Left lobe of liver (tissue), 2 donors: ENCODE measurements around the gene CAPN12. TPM values are rescaled to one million over a fixed set of nuclear protein-coding genes. Genes with fewer than 3 reads are reported as not detected.

ENCODE experiments used
- ATAC-seq: fragments of 200-7000 bp; cut with Tn5 transposase; one replicate; pipeline ENCODE4 v1.9.1; 2020; ENCODE audit warnings: mild to moderate bottlenecking, moderate library complexity
- DNase-seq: peaks from one replicate; pipeline ENCODE4 v3.0.0-alpha.2; 2020; ENCODE audit warnings: low spot score
- total RNA-seq: library from RNA; stranded (reverse); gene quantifications from one replicate; pipeline ENCODE4 v1.2.1, GENCODE V29; 2021
- donor health status: DM: no; HTN: no; CAD: no; lungs with moderate emphysema.
- donor health status: DM: no; HTN: yes; CAD: no.

CAPN12 gene
- total RNA-seq, 1 donor from 2014 or later = 30.9 TPM

DNA sequence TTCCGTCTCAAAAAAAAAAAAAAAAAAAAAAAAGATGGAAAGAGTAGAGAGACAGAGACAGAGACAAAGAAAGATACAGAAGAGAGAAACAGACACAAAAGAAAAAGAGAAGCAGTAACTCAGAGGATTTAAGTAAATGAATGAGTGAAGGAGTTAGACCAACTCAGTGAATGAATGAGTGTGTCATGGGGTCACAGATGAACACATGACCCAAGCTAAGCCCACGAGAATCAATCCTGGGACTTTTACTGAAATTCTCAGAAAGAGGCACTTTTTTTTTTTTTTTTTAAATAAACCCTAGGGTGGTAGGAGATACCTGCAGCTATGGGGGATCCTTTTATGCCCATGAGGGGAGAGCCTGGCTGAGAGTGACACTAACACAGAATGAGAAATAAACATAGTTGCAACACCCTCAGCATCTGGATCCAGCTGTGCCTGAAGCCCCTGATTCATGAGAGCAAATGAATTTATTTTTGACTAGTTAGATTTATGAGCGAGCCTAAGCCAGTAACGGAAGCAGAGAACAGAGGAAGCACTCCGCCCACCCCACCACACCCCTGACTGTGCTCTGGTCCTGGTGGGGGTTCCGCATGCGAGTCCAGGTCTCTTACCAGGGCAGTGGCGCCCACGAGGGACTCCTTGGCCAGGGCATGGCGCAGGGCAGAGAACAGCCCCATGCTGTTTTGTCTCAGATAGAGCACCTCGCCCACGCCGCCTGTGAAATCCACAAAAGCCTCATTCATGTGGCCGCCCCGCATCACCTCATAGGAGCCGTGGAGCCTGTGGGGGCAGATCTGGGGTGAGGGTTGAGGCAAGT is 4.6 kb downstream of the CAPN12 start:
- DNase-seq = no peak
- ATAC-seq = no peak

GRCh38 chr19:38737921-38738737 is 6.1 kb downstream of the CAPN12 start:
- ATAC-seq = no peak
- no peak for DNase-seq

DNA sequence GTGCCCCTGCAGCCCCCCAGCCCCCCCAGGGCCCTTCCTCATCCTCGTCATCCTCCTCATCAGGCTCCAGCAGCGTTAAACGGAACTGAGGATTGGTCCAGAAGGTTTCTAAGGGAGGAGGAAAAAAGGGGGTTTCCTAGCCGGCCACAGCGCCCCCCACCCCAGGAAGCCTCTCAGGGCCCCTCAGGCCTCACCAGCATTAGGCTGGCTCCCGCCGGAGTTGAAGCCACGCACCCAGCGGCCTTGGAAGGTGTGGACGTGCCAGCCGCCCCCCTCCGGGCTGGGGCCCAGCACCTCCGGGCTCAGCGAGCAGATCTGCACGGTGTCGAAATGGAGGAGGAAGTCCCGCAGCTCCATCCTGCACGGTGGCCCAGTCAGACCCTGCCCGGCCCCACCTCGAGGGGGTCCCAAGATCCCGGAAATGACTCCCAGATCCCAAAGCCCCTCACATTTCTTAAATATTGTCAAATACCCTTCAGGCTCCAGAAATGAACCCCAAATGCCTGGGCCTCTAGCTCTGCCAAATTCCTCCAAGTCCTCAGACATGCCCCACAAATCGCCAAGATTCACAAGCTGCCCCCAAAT is 6.9 kb downstream of the CAPN12 start:
- ATAC-seq (no peak), DNase-seq (no peak)

DNA sequence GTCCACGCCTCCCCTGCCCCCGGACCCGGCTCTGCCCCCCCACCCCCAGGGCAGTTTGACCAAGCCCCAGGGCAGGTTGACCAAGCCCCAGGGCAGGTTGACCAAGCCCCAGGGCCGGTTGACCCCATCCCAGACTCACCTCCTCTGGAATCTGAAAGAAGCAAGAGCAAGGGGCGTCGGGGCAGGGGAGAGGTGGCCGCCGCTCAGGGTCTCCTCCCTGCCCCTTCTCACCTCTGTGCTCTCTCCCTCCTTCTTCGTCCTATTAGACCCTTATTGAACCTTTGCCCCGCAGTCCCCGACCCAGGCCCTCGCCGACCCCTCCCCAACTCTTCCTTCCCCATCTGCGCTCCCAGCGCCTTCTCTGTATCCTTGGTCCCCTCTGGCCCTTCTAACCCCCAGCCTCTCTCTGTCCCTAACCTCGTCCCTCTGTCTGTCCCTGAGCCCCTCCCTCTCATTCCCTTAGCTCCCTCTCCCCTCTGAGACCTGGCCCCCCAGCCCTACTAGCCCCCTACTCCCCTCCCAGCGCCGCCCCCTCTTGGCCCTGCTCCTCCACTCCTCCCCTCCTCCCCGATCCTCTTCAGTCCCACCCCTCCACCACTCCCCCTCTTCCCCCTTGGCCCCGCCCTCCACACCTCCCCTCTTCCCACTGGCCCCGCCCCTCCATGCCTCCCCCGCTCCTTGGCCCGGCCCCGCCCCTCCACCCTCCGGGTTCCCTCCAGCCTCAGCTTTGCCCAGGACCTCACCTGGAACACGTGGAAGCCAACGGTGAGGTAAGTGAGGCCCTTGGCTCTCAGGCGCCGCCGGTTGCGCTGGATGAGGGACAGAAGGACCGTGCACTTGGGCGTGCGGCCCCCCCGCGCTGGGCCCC is 7.6 kb downstream of the CAPN12 start:
- DNase-seq (peak; percentile 79), ATAC-seq (peak; percentile 70)

DNA sequence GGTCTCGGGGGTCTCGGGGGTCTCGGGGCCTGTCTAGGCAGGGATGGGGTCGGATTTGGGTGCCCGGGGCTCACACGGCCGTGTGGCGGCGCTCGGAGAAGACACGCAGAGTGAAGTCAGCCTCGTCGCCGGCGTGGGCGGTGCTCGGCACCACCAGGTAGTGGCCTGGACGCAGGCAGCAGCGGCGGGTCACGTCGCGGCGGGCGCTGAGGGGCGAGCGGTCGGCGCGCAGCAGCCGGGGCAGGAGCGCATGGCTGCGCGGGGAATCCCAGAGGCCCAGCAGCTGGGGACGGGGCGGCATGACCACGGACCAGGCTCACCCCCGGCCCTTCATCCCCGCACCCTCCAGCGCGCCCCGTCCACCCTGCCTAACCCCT is 8.2 kb downstream of the CAPN12 start:
- ATAC-seq (peak; percentile 62), DNase-seq (peak; percentile 68)

- no peak for ATAC-seq
Measured at GRCh38 chr19:38735257-38735686, 9.0 kb downstream of the CAPN12 start.

GRCh38 chr19:38734426-38735256 is 9.6 kb downstream of the CAPN12 start:
- DNase-seq (no peak), ATAC-seq (no peak)

More at GRCh38 chr19:38735257-38735686, 9.0 kb downstream of the CAPN12 start:
- DNase-seq = no peak

DNA sequence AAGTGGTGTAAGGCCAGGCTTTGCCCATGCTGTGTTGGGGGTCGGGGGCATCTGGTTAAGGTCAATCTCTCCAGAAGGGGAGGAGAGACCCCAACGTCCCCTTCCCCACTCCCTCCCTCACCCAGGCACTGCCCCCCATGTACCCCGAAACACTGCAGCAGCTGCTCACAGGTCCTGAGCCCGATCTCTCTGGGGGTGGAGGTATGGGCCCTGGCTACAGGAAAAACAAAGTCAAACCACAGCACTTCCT is 10.2 kb downstream of the CAPN12 start:
- ATAC-seq (no peak), DNase-seq (no peak)

DNA sequence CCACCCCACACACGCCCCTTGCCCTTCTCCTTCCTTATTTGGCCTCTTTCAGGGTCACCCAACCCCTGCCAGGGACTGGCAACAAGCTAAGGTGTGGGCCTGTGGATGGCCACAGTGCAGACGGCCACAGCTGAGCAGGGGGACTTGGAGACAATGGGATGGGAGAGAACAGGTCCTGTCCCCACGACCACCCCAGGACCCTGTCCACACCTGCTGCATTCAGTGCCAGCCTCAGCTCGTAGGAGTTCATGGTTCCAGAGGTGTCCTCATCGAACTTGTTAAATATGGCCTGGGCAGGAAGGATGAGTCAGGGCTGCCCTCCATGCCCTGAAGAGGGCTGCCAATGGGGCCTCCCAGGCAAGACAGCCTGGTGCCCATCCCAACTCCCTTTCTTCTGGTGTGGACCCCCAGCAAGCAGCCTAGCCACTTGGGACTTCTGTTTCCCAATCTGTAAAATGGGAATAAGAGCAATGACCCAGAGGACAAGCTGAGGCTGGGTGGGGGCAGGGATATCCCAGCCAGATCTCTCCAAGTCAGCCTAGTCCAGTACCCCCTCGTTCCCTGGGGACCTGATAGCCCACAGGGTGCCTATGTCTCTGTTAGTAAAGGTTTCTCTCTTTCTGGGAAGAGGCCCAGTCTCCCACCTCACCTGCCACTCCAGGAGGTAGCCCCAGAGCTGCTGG is 10.6 kb downstream of the CAPN12 start:
- DNase-seq (no peak), ATAC-seq (no peak)

GRCh38 chr19:38733241-38733492 is 11.1 kb downstream of the CAPN12 start:
- ATAC-seq (no peak), DNase-seq (no peak)

GRCh38 chr19:38731654-38732301 is 12.5 kb downstream of the CAPN12 start:
- peak; percentile 64 for DNase-seq
- peak; percentile 59 for ATAC-seq

- ATAC-seq (no peak), DNase-seq (no peak)
Measured at GRCh38 chr19:38730731-38731589, 13.3 kb downstream of the CAPN12 start.

GRCh38 chr19:38730470-38730730 is 13.9 kb downstream of the CAPN12 start:
- ATAC-seq (no peak), DNase-seq (no peak)

DNA sequence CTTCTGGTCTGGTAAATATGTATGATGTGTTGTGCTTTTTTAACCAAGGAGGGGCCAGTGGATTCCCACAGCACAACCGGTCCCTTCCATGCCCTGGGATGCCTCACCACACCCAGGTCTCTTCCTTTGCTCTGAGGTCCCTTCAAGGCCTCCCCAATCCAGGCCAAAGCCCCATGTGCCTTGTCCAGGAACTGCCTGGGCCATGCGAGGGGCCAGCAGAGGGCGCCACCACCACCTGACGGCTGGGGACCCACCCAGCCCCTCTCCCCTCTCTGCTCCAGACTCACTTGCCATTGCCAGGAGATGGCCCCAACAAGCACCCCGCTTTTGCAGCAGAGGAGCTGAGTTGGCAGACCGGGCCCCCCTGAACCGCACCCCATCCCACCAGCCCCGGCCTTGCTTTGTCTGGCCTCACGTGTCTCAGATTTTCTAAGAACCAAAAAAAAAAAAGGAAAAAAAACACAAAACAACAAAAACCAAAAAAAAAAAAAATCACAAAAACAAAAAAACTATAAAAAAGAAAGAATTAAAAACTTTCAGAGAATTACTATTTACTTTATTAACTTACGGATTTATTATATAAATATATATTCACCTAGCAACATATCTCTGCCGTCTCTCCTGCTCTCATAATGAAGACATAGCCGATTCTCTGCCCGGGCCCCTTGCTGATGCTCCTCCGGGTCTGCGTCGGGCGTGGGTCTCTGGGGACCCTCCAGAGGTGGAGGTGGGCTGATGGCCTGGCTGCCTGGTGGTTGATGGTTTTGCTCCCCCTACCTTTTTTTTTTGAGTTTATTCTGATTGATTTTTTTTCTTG is 14.4 kb downstream of the CAPN12 start:
- DNase-seq (no peak), ATAC-seq (peak; percentile 45)

GRCh38 chr19:38728752-38729541 is 15.3 kb downstream of the CAPN12 start:
- ATAC-seq = no peak
- no peak for DNase-seq

DNA sequence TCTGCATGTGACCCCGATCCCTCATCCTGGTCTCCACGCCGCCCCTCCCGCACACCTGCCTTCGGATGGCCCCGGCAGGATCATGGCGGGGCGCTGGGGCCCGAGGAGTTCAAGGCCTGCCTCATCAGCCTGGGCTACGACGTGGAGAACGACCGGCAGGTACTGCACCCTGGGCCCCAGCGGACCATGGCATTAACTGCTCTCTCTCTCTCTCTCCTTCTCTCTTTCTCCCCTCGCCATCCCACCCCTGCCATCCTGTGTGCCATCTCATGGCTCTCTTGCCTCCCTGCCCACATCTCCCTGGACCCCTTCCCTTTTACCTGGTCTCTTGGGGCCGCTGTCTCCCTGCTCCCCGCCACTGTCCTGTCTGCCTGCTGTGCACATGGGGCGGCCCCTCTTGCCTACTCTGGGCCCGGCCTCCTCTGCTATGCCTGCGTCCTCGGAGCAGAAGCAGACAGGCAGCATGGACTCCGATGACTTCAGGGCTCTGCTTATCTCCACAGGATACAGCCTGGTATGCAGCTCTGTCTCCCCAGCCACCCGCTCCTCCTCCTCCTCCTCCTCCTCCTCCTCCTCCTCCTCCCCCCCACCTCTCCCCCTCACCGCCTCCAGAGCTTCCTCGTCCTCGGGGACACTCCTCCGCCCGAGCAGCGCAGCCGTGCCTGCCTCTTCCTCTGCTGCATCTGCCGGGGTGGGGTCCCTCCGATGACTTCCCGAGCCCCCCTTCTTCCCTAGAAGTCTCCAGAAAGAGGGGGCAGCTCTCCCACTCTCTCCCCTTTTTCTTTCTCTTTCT is 16.2 kb downstream of the CAPN12 start:
- ATAC-seq = peak; percentile 1
- no peak for DNase-seq
